Measurements from ENCODE around the gene AKAP12.

DNA sequence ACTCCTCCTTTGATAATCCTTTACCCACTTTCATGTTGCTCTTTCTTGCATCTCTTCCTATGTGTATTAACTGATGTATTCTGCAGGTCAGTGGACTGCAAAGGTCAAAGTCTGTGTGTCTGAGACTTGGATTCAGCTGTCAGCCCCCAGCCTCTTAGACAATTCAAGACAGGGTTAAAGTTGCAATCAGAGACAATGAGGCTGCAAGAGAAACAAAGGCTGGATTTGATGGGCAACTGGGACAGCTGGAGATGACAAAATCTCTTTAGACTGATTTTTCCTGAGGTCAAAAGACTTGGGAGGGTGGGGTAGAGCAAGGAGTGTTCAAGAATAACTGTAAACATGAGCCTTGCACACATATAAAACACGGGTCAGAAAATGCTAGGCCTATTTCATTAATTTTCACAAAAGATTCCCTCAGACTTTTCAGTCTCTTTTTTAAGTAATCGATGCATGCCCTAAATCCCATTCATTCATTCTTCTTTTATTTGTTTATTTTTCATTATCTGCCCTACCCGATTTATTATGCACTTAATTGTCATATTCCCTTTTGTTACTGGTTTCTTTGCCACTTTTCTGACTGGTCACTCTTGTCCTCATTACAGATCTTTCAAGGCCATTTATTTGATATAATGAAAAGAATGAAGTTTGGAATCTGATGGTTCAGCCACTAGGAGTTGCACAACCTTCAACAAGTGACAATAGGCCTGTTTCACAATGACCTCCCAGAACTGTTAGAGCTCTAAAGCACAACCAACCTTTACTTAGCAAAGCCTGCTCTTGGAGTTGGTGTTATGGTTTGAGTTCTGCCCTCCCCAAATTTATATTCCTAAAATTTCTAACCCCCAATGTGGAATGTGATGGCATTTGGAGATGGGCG, 33.8 kb upstream of the AKAP12 start:
- TF ChIP-seq POLR2A (IDR thresholded peaks at IDR 0.05), result no peak
- TF ChIP-seq, protein P1, sequence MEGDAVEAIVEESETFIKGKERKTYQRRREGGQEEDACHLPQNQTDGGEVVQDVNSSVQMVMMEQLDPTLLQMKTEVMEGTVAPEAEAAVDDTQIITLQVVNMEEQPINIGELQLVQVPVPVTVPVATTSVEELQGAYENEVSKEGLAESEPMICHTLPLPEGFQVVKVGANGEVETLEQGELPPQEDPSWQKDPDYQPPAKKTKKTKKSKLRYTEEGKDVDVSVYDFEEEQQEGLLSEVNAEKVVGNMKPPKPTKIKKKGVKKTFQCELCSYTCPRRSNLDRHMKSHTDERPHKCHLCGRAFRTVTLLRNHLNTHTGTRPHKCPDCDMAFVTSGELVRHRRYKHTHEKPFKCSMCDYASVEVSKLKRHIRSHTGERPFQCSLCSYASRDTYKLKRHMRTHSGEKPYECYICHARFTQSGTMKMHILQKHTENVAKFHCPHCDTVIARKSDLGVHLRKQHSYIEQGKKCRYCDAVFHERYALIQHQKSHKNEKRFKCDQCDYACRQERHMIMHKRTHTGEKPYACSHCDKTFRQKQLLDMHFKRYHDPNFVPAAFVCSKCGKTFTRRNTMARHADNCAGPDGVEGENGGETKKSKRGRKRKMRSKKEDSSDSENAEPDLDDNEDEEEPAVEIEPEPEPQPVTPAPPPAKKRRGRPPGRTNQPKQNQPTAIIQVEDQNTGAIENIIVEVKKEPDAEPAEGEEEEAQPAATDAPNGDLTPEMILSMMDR (IDR thresholded peaks at IDR 0.05), result no peak
